PC-9 (cell line): ENCODE data around the gene PTPMT1. TPM values are rescaled to one million over a fixed set of nuclear protein-coding genes. Genes with fewer than 3 reads are reported as not detected.
"Not testable (repeated sequence)": the region's sequence is repeated elsewhere in the genome, so short reads cannot be mapped to it uniquely, and the experiment has no call there.

Experiments used
- BruUV-seq: library from RNA; stranded (reverse); fragments of 400-500 nt; replicated peaks from 2 replicates; lab custom pipeline; 2021; lab: Mats Ljungman, UMichigan
- CTCF ChIA-PET: fragments of 300-600 bp; sonication (Branson Sonifier 250); formaldehyde crosslinking; loops from one replicate; lab custom pipeline; 2022; ENCODE audit warnings: antibody characterized with exemption; lab: Charles Lee
- POLR2A ChIA-PET: fragments of 300-600 bp; sonication (Branson Sonifier 250); formaldehyde crosslinking; loops from one replicate; lab custom pipeline; 2022; ENCODE audit warnings: antibody characterized with exemption; ENCODE audit not compliant: unreplicated experiment; lab: Charles Lee
- DNase-seq, 2 experiments: peaks; one replicate each; pipeline versions ENCODE4 v3.0.0 to v3.0.0-alpha.2; 2015 to 2022; ENCODE audit warnings: mixed read lengths in 1 of 2
- H2AFZ ChIP-seq: fragments of 200-600 bp; sonication (generic); 2 replicates; pipeline ENCODE4 v1.8.1; 2017; ENCODE audit warnings: antibody characterized with exemption
- H3F3A ChIP-seq: fragments of 200-600 bp; sonication (generic); 2 replicates; pipeline ENCODE4 v1.8.1; 2017; ENCODE audit warnings: antibody characterized with exemption, mild to moderate bottlenecking, low read depth; ENCODE audit not compliant: insufficient read depth
- H3K27ac ChIP-seq: fragments of 200-600 bp; sonication (generic); 2 replicates; pipeline ENCODE4 v1.6.1; 2016; ENCODE audit warnings: mixed run types
- H3K27me3 ChIP-seq: fragments of 200-600 bp; sonication (generic); 2 replicates; pipeline ENCODE4 v1.6.1; 2016; ENCODE audit warnings: low read depth, mixed run types; ENCODE audit not compliant: insufficient read depth
- H3K36me3 ChIP-seq: fragments of 200-600 bp; sonication (generic); 2 replicates; pipeline ENCODE4 v1.6.1; 2016; ENCODE audit warnings: low read depth, mixed run types
- H3K4me1 ChIP-seq: fragments of 200-600 bp; sonication (generic); replicated peaks from 2 replicates; pipeline ENCODE4 v1.6.1; 2016; ENCODE audit warnings: mixed run types; ENCODE audit not compliant: insufficient read depth
- H3K4me2 ChIP-seq: fragments of 200-600 bp; sonication (generic); 2 replicates; pipeline ENCODE4 v1.6.1; 2017; ENCODE audit warnings: mixed run types
- H3K4me3 ChIP-seq: fragments of 200-600 bp; sonication (generic); 2 replicates; pipeline ENCODE4 v1.6.1; 2016; ENCODE audit warnings: mixed run types
- H3K79me2 ChIP-seq: fragments of 200-600 bp; sonication (generic); 2 replicates; pipeline ENCODE4 v1.6.1; 2017; ENCODE audit warnings: low read depth, mixed run types
- H3K9me2 ChIP-seq: fragments of 200-600 bp; sonication (generic); 2 replicates; pipeline ENCODE4 v1.8.1; 2017; ENCODE audit warnings: mild to moderate bottlenecking; ENCODE audit not compliant: insufficient read depth
- H3K9me3 ChIP-seq: fragments of 200-600 bp; sonication (generic); 2 replicates; pipeline ENCODE4 v1.8.1; 2016; ENCODE audit warnings: low read depth; ENCODE audit not compliant: insufficient read depth
- H4K20me1 ChIP-seq: fragments of 200-600 bp; sonication (generic); 2 replicates; pipeline ENCODE4 v1.8.1; 2017; ENCODE audit not compliant: insufficient read depth
- CTCF ChIP-seq: fragments of 200-600 bp; sonication (generic); conservative IDR thresholded peaks from 2 replicates; pipeline ENCODE4 v1.6.1; 2017; ENCODE audit warnings: mixed run types, antibody characterized with exemption, mild to moderate bottlenecking, moderate library complexity
- EZH2 ChIP-seq: fragments of 200-600 bp; sonication (generic); IDR thresholded peaks from 2 replicates; pipeline ENCODE4 v1.8.0; 2017; ENCODE audit warnings: antibody characterized with exemption, low read depth
- intact Hi-C: fragments of 100-400 bp; cut with micrococcal nuclease; formaldehyde crosslinking; loops from one replicate; pipeline ENCODE4 v1.10.0; 2022; ENCODE audit not compliant: unreplicated experiment
- total RNA-seq: library from RNA; stranded (reverse); gene quantifications from 2 replicates; pipeline ENCODE4 v1.2.3, GENCODE V29; 2021

Gene PTPMT1
- total RNA-seq, 1 experiment from 2014 or later: 79.0 TPM

- peak; percentile 77 to 96 for DNase-seq
- peak within 1 kb of the TSS; percentile 87 for H3K27ac ChIP-seq
- H3K4me2 ChIP-seq: peak within 1 kb of the TSS; percentile 97
- H3F3A ChIP-seq: peaks cover 33% of the 10 kb centered on the region; the same call in 1 of the 2 replicates
- H3K79me2 ChIP-seq: peaks cover 49% of the 10 kb centered on the region
- BruUV-seq: no TSS peak
- H3K9me3 ChIP-seq: no peaks in the 10 kb centered on the region
- 0 out of 2 replicates have a peak, but pooled peaks cover 5% of the 10 kb centered on the region for H3K9me2 ChIP-seq
- CTCF ChIA-PET: interaction anchor here (0.5 to 1.0 kb wide), 17 partner anchors 11 to 495 kb away, joined by 3 to 11 read pairs (median 4); no protein-coding TSS in a partner anchor
- H3K27me3 ChIP-seq: no peaks in the 10 kb centered on the region
- peaks cover 24% of the 10 kb centered on the region for H3K4me1 ChIP-seq
- peaks cover 20% of the 10 kb centered on the region for H3K36me3 ChIP-seq
- H2AFZ ChIP-seq: peak within 1 kb of the TSS; percentile 89
- TF ChIP-seq EZH2 (no peak), CTCF (peak; percentile 85)
- H3K4me3 ChIP-seq: peak within 1 kb of the TSS; percentile 80
- POLR2A ChIA-PET: interaction anchor here (0.5 to 0.9 kb wide), 4 partner anchors 9 to 296 kb away, joined by 4 to 14 read pairs (median 5); no protein-coding TSS in a partner anchor
- peaks cover 33% of the 10 kb centered on the region for H4K20me1 ChIP-seq
- intact Hi-C loops: loop anchor here (1.0 to 5.0 kb wide), 4 partner anchors 12 to 125 kb away; partner anchors contain the start of gene PSMC3
Measured at GRCh38 chr11:47552566-47553405, 12.6 kb upstream of the PTPMT1 start, which contains the start of gene CELF1. CELF1 (minus strand) TSS chr11:47553132; CDS start chr11:47499523, 53,609 bp downstream.

- intact Hi-C loops: loop anchor here (1.0 to 5.0 kb wide), 4 partner anchors 11 to 126 kb away; partner anchors contain the start of gene PSMC3
Measured at GRCh38 chr11:47553406-47553743, 12.0 kb upstream of the PTPMT1 start.

GRCh38 chr11:47557004-47557403 is 8.4 kb upstream of the PTPMT1 start:
- H3K27me3 ChIP-seq, POLR2A ChIA-PET, H3K4me3 ChIP-seq, H2AFZ ChIP-seq, DNase-seq, H4K20me1 ChIP-seq, BruUV-seq, H3K36me3 ChIP-seq, H3K27ac ChIP-seq, intact Hi-C loops, H3K9me2 ChIP-seq, H3K9me3 ChIP-seq, H3K4me2 ChIP-seq: not testable (repeated sequence)
- CTCF ChIA-PET: interaction anchor here (0.7 kb wide), 1 partner anchor 53 kb away, joined by 3 read pairs; no protein-coding TSS in a partner anchor
- Histone ChIP-seq H3K79me2 (peaks cover 12% of the 10 kb centered on the region), H3K4me1 (peaks cover 14% of the 10 kb centered on the region), H3F3A (peaks cover 29% of the 10 kb centered on the region; the same call in 1 of the 2 replicates)

More at GRCh38 chr11:47553406-47553743, 12.0 kb upstream of the PTPMT1 start:
- Histone ChIP-seq H3K36me3 (peaks cover 20% of the 10 kb centered on the region), H3F3A (peaks cover 33% of the 10 kb centered on the region; the same call in 1 of the 2 replicates), H2AFZ (peak overlapping the region; percentile 60), H3K4me2 (peak overlapping the region; percentile 97), H3K79me2 (peaks cover 43% of the 10 kb centered on the region), H3K4me1 (peaks cover 24% of the 10 kb centered on the region), H3K9me3 (no peaks in the 10 kb centered on the region), H3K9me2 (0 out of 2 replicates have a peak, but pooled peaks cover 5% of the 10 kb centered on the region), H3K4me3 (peak overlapping the region; percentile 80), H4K20me1 (peaks cover 27% of the 10 kb centered on the region), H3K27me3 (no peaks in the 10 kb centered on the region), H3K27ac (peak overlapping the region; percentile 28; the same call in 1 of the 2 replicates)
- no peak; the same call in 1 of the 2 replicates for TF ChIP-seq CTCF
- no peak for TF ChIP-seq EZH2
- no peak for DNase-seq
- ChIA-PET POLR2A (interaction anchor here (0.5 to 0.6 kb wide), 3 partner anchors 105 to 296 kb away, joined by 4 to 14 read pairs (median 6); no protein-coding TSS in a partner anchor), CTCF (interaction anchor here (0.5 to 0.9 kb wide), 15 partner anchors 10 to 496 kb away, joined by 3 to 11 read pairs (median 4); no protein-coding TSS in a partner anchor)
- no TSS peak for BruUV-seq
